GM19238 (cell line): ENCODE results near the gene SQSTM1.

Experiments
- DNase-seq: peaks from one replicate; pipeline ENCODE4 v3.0.0; 2011; ENCODE audit warnings: low spot score; ENCODE audit not compliant: insufficient read length

SQSTM1 gene

GRCh38 chr5:179794575-179794974 is 26.1 kb upstream of the SQSTM1 start:
- DNase-seq = no peak

GRCh38 chr5:179795049-179795862 is 25.4 kb upstream of the SQSTM1 start:
- DNase-seq = no peak

- peak; percentile 84 for DNase-seq
These were observed 24.6 kb upstream of the SQSTM1 start for GRCh38 chr5:179795863-179796833.

- DNase-seq = no peak
These were observed 23.7 kb upstream of the SQSTM1 start for GRCh38 chr5:179796877-179797608.

GRCh38 chr5:179797741-179798140 is 23.0 kb upstream of the SQSTM1 start:
- no peak for DNase-seq

GRCh38 chr5:179798144-179798770 is 22.4 kb upstream of the SQSTM1 start:
- DNase-seq = no peak

GRCh38 chr5:179798771-179799643 is 21.7 kb upstream of the SQSTM1 start:
- DNase-seq = no peak

- DNase-seq = no peak
These were observed 21.1 kb upstream of the SQSTM1 start for GRCh38 chr5:179799644-179799973.

GRCh38 chr5:179800071-179800695 is 20.5 kb upstream of the SQSTM1 start:
- no peak for DNase-seq

- DNase-seq = no peak
These were observed 20.0 kb upstream of the SQSTM1 start for GRCh38 chr5:179800696-179801201.

- DNase-seq = peak; percentile 83
These were observed 19.1 kb upstream of the SQSTM1 start for GRCh38 chr5:179801304-179802206.

GRCh38 chr5:179802207-179802883 is 18.4 kb upstream of the SQSTM1 start:
- DNase-seq = no peak

- DNase-seq = no peak
These were observed 17.6 kb upstream of the SQSTM1 start for GRCh38 chr5:179802950-179803562.

GRCh38 chr5:179803651-179804554 is 16.8 kb upstream of the SQSTM1 start:
- DNase-seq = no peak

- DNase-seq = no peak
These were observed 16.2 kb upstream of the SQSTM1 start for GRCh38 chr5:179804555-179804947.

GRCh38 chr5:179805070-179805528 is 15.6 kb upstream of the SQSTM1 start:
- DNase-seq = no peak
